H1 (cell line): ENCODE measurements around the gene RBBP8. TPM values are rescaled to one million over a fixed set of nuclear protein-coding genes. Genes with fewer than 3 reads are reported as not detected.

Experiments
- KDM1A ChIP-seq: fragments of 200-600, 300-600 bp; sonication (generic); IDR thresholded peaks from 2 replicates; pipeline ENCODE4 v1.7.1; 2016; ENCODE audit warnings: mild to moderate bottlenecking, low read length, borderline replicate concordance
- NRF1 ChIP-seq: IDR thresholded peaks from 2 replicates; pipeline ENCODE4 v1.6.1; 2011; ENCODE audit warnings: mild to moderate bottlenecking, low read depth, low read length, improper control_type of control experiment
- SIX5 ChIP-seq: IDR thresholded peaks from 2 replicates; pipeline ENCODE4 v1.6.1; 2011; ENCODE audit warnings: mild to moderate bottlenecking, low read depth, low read length
- microRNA counts: library from miRNA; unstranded; fragments of <30 nt; microRNA quantifications from one replicate; lab custom pipeline; 2015
- polyA plus RNA-seq, 7 experiments: library from polyadenylated mRNA; depleted of rRNA in 3 of 7; stranded (reverse) in 5 of 7; unstranded in 2 of 7; fragments of >200 nt in 5 of 7; fragments of 200-250 nt in 2 of 7; gene quantifications; 1 replicate in 5 of 7; 2 replicates in 1 of 7; 4 replicates in 1 of 7; pipeline versions ENCODE4 v1.2.1 to v1.2.3, GENCODE V29; 2011 to 2013; ENCODE audit warnings: missing spikeins in 2 of 7, mixed read lengths in 2 of 7
- small RNA-seq: library from polyadenylated mRNA; stranded (forward); fragments of <200 nt; extraction: miRNeasy Mini kit (QIAGEN cat#:217004); gene quantifications from one replicate; pipeline ENCODE3, GENCODE V24; 2013; ENCODE audit not compliant: insufficient read depth
- total RNA-seq: library from RNA; stranded (reverse); fragmentation: NEBNext Ultra II Directional; extraction: Animal tissue kit (Norgen Biotek cat#: 25700); gene quantifications from 2 replicates; pipeline ENCODE4 v1.2.1, GENCODE V29; 2021
- TF ChIP-seq, protein P1 (sequence below): IDR thresholded peaks from 2 replicates; pipeline ENCODE4 v1.6.1; 2012; ENCODE audit warnings: inconsistent platforms
- TF ChIP-seq, protein P2 (sequence below), 3 experiments: IDR thresholded peaks; 1 replicate in 2 of 3; 2 replicates in 1 of 3; pipeline versions ENCODE4 v1.5.1 to v1.6.1; 2011; ENCODE audit warnings: low read length in 3 of 3, mild to moderate bottlenecking in 3 of 3, inconsistent platforms in 2 of 3, low read depth in 1 of 3, moderate library complexity in 1 of 3; ENCODE audit not compliant: insufficient read depth in 1 of 3; ENCODE audit errors: control extremely low read depth in 1 of 3
- TF ChIP-seq, protein P3 (sequence below): IDR thresholded peaks from 2 replicates; pipeline ENCODE4 v1.6.1; 2011; ENCODE audit warnings: low read depth, mild to moderate bottlenecking, low read length; ENCODE audit not compliant: insufficient read depth

Gene RBBP8
- total and polyA plus RNA-seq, 2 of the 8 experiments (the other 6 are each of a cell fraction or from before 2014, with no cell fraction given): 16.1 to 65.8 TPM

DNA sequence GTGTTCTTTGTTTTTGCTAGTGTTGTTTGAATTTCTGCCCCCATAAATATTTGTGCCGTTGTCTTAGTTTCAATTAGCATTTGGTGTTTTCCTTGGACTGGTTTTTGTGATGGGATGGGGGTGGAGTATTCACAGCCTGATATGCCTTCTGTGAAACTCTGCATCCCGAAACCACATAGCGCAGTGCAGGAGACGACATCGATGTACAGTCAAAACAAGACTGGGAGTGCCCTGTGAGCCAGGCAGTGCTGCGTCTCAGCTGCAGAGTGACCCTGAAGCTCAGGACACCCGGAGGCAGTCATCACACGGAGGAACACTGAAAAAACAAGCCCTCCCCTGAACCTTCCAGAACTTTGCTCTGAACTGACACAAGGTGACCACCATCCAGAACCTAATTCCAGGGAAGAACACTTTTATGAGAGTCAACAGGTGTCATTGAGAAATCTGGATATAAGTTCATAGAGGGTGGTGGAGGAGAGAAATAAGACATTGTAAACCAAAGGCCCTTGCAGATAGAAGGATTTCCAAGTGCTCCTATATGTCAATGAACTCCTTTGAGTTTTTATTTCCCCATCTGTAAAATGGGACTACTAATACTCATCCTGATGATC, 141.0 kb downstream of the RBBP8 start (continued):
- TF ChIP-seq, protein P1, sequence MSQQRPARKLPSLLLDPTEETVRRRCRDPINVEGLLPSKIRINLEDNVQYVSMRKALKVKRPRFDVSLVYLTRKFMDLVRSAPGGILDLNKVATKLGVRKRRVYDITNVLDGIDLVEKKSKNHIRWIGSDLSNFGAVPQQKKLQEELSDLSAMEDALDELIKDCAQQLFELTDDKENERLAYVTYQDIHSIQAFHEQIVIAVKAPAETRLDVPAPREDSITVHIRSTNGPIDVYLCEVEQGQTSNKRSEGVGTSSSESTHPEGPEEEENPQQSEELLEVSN: no peak
- TF ChIP-seq NRF1: no peak
- TF ChIP-seq KDM1A: no peak
- TF ChIP-seq, protein P2, sequence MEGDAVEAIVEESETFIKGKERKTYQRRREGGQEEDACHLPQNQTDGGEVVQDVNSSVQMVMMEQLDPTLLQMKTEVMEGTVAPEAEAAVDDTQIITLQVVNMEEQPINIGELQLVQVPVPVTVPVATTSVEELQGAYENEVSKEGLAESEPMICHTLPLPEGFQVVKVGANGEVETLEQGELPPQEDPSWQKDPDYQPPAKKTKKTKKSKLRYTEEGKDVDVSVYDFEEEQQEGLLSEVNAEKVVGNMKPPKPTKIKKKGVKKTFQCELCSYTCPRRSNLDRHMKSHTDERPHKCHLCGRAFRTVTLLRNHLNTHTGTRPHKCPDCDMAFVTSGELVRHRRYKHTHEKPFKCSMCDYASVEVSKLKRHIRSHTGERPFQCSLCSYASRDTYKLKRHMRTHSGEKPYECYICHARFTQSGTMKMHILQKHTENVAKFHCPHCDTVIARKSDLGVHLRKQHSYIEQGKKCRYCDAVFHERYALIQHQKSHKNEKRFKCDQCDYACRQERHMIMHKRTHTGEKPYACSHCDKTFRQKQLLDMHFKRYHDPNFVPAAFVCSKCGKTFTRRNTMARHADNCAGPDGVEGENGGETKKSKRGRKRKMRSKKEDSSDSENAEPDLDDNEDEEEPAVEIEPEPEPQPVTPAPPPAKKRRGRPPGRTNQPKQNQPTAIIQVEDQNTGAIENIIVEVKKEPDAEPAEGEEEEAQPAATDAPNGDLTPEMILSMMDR (IDR thresholded peaks at IDR 0.05; ENCODE audit: control extremely low read depth in 1 of 3, insufficient read depth in 1 of 3, low read depth in 1 of 3, low read length in 3 of 3): no peak
- TF ChIP-seq SIX5: no peak
- TF ChIP-seq, protein P3, sequence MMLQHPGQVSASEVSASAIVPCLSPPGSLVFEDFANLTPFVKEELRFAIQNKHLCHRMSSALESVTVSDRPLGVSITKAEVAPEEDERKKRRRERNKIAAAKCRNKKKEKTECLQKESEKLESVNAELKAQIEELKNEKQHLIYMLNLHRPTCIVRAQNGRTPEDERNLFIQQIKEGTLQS: no peak

MicroRNAs within 50 kb of the gene (microRNA counts, 767-probe panel; counts per million panel counts)
- 879 counts per million, percentile 95 among the panel's probes with 10 or more counts for microRNA hsa-miR-4741 (lab: Ali Mortazavi, UCI)

Small RNA genes within 50 kb of the gene (small RNA-seq; reads per million reads assigned to genes)
- gene RF00019 (not detected), gene RN7SL745P (not detected)

Other genes starting within 250 kb of the RBBP8 start
- gene CABLES1, start 202.2 kb downstream of the RBBP8 start, total RNA-seq: 26.4 and 28.0 TPM in 2 replicates
- gene CABLES1, start 202.2 kb downstream of the RBBP8 start, polyA plus RNA-seq (2011; rRNA removed): 8.3 and 9.2 TPM in 2 replicates